Measurements from ENCODE around the gene TMEM250.

- no peak for TF ChIP-seq CTCF (IDR thresholded peaks at IDR 0.05; ENCODE audit: insufficient read depth, low read depth, low read length)
- no peak for TF ChIP-seq EZH2 (IDR thresholded peaks at IDR 0.05; ENCODE audit: insufficient read depth, low read length)
Measured at GRCh38 chr9:136075881-136076678, 42.6 kb downstream of the TMEM250 start.

Data from astrocyte (in vitro differentiated cells and primary cell).